Measurements from ENCODE around the gene AKAP13. TPM values are rescaled to one million over a fixed set of nuclear protein-coding genes. Genes with fewer than 3 reads are reported as not detected.

The AKAP13 gene
- total and polyA plus RNA-seq, 2 of the 8 experiments (the other 6 are each of a cell fraction or from before 2014, with no cell fraction given) = 14.0 to 46.2 TPM

- Histone ChIP-seq H4K5ac (ENCODE audit: insufficient read length, low read depth, low read length) (no peak overlapping the region), H3K23ac (ENCODE audit: insufficient read length) (no peak overlapping the region), H3K18ac (ENCODE audit: extremely low read depth, low read length) (no peak overlapping the region), H2BK12ac (ENCODE audit: low read depth, low read length) (no peak overlapping the region), H3K9ac (replicated peaks in 1 of 4; ENCODE audit: extremely low read depth in 1 of 4, low read depth in 3 of 4, low read length in 3 of 4) (no peak overlapping the region), H3K23me2 (ENCODE audit: low read depth, low read length) (no peaks in the 10 kb centered on the region), H2AK5ac (ENCODE audit: low read depth, low read length) (no peak overlapping the region), H2BK5ac (ENCODE audit: low read depth, low read length) (no peak overlapping the region), H3K4ac (replicated peaks; ENCODE audit: insufficient read length, low read depth, low read length) (no peak overlapping the region), H2BK15ac (ENCODE audit: low read length) (no peak overlapping the region), H2AFZ (ENCODE audit: low read length) (no peak overlapping the region), H3K56ac (replicated peaks; ENCODE audit: insufficient read length, low read depth, low read length) (no peak overlapping the region), H3K36me3 (ENCODE audit: control insufficient read depth in 2 of 4, insufficient read depth in 4 of 4, low read length in 3 of 4) (no peaks in the 10 kb centered on the region; a peak in 1 of 8 replicates), H3K4me1 (replicated peaks in 1 of 4; ENCODE audit: control insufficient read depth in 3 of 4, insufficient read depth in 4 of 4, low read length in 3 of 4) (peaks cover 0 to 4% (median 1%) of the 10 kb centered on the region in 4 experiments; a peak in 1 of 7 replicates), H2BK20ac (ENCODE audit: low read length) (no peak overlapping the region), H3K79me1 (ENCODE audit: low read depth, low read length) (no peaks in the 10 kb centered on the region), H4K91ac (replicated peaks; ENCODE audit: insufficient read length, low read length) (no peak overlapping the region), H3K4me3 (ENCODE audit: extremely low read depth in 1 of 4, insufficient read depth in 2 of 4, low read depth in 3 of 4, low read length in 4 of 4) (no peak overlapping the region), H3K9me3 (ENCODE audit: insufficient read depth in 2 of 2, low read depth in 1 of 2, low read length in 1 of 2) (no peaks in the 10 kb centered on the region), H4K20me1 (replicated peaks in 1 of 2; ENCODE audit: control insufficient read depth in 1 of 2, insufficient read depth in 2 of 2, low read length in 2 of 2) (peaks cover 0 to 3% of the 10 kb centered on the region in 2 experiments), H3K14ac (ENCODE audit: insufficient read length) (no peak overlapping the region), H2BK120ac (replicated peaks; ENCODE audit: low read depth, low read length) (no peak overlapping the region), H3K27ac (ENCODE audit: low read depth, low read length) (no peak overlapping the region), H4K8ac (ENCODE audit: extremely low read depth, insufficient read depth, low read length) (peak overlapping the region; percentile 36; the same call in 1 of the 2 replicates), H3K4me2 (ENCODE audit: insufficient read depth in 1 of 2, low read depth in 2 of 2, low read length in 2 of 2) (no peak overlapping the region), H3K79me2 (ENCODE audit: control insufficient read depth in 1 of 2, insufficient read depth in 2 of 2, low read length in 2 of 2) (no peaks in the 10 kb centered on the region), H3K27me3 (replicated peaks in 1 of 4; ENCODE audit: control insufficient read depth in 3 of 4, extremely low read depth in 1 of 4, insufficient read depth in 3 of 4, low read length in 3 of 4) (no peaks in the 10 kb centered on the region)
- ChIA-PET POLR2A (ENCODE audit: partially characterized antibody) (no interaction called here), CTCF (ENCODE audit: partially characterized antibody) (interaction anchor here (0.6 to 1.7 kb wide), 5 partner anchors 14 to 115 kb away, joined by 3 to 5 read pairs (median 3); no protein-coding TSS in a partner anchor)
- DNase-seq (ENCODE audit: low read depth in 1 of 2, low spot score in 2 of 2) (no peak), FAIRE-seq (no peak)
- WGBS, 2 experiments (ENCODE audit: extremely low coverage in 1 of 2, insufficient coverage in 1 of 2, insufficient read length in 1 of 2, insufficient replicate concordance in 2 of 2, low coverage in 1 of 2, low lambda C conversion rate in 2 of 2, missing lambda C conversion rate in 1 of 2) = 91% methylated on average over 3 of the region's 3 CpGs; no CpG with 5 or more reads in 1 of the 2 experiments
- TF ChIP-seq KDM1A (IDR thresholded peaks at IDR 0.05; ENCODE audit: borderline replicate concordance, low read length) = no peak
- TF ChIP-seq KDM4A (IDR thresholded peaks at IDR 0.05; ENCODE audit: low read depth, low read length, severe bottlenecking) = no peak
- no peak for TF ChIP-seq CREB1 (IDR thresholded peaks at IDR 0.05)
- TF ChIP-seq HDAC2 (IDR thresholded peaks at IDR 0.05; ENCODE audit: borderline replicate concordance in 1 of 2, low read depth in 2 of 2, low read length in 2 of 2) = no peak
- TF ChIP-seq BCL11A (IDR thresholded peaks at IDR 0.05; ENCODE audit: low read depth in 2 of 2, low read length in 2 of 2) = no peak
- TF ChIP-seq SAP30 (IDR thresholded peaks at IDR 0.05; ENCODE audit: insufficient read depth, insufficient replicate concordance, low read length) = no peak
- TF ChIP-seq PHF8 (conservative IDR thresholded peaks at IDR 0.05; ENCODE audit: low read depth, low read length) = no peak
Measured at GRCh38 chr15:85542488-85542887, 162.1 kb downstream of the AKAP13 start.

All from H1 (cell line).